Keratinocyte (primary cell): ENCODE measurements around the gene COPS8. TPM values are rescaled to one million over a fixed set of nuclear protein-coding genes. Genes with fewer than 3 reads are reported as not detected.

ENCODE experiments used
- DNase-seq: peaks from one replicate; pipeline ENCODE4 v3.0.0-alpha.2; 2011; ENCODE audit warnings: low read depth, missing footprints, low spot score
- FAIRE-seq: peaks from 2 replicates; lab custom pipeline; 2011; peaks lifted over from hg19 to GRCh38; lab: Jason Lieb, UNC
- H2AFZ ChIP-seq: 2 replicates; pipeline ENCODE4 v1.6.0; 2012; ENCODE audit warnings: low read length, control low read depth, inconsistent platforms; ENCODE audit not compliant: control insufficient read depth
- H3K27ac ChIP-seq: 2 replicates; pipeline ENCODE4 v1.5.1; 2011; ENCODE audit warnings: low read length; ENCODE audit not compliant: control insufficient read depth, insufficient read depth
- H3K27me3 ChIP-seq: 3 replicates; pipeline ENCODE4 v1.6.0; 2011; ENCODE audit warnings: low read length; ENCODE audit not compliant: control insufficient read depth, insufficient read depth; ENCODE audit errors: extremely low read depth
- H3K36me3 ChIP-seq, 2 experiments: 2 replicates in 1 of 2; 3 replicates in 1 of 2; pipeline ENCODE4 v1.5.1; 2011; ENCODE audit warnings: low read length in 2 of 2, mild to moderate bottlenecking in 1 of 2; ENCODE audit not compliant: control insufficient read depth in 2 of 2, insufficient read depth in 2 of 2; ENCODE audit errors: extremely low read depth in 1 of 2
- H3K4me1 ChIP-seq: 3 replicates; pipeline ENCODE4 v1.5.1; 2011; ENCODE audit warnings: low read length; ENCODE audit not compliant: control insufficient read depth, insufficient read depth; ENCODE audit errors: extremely low read depth
- H3K4me2 ChIP-seq: 3 replicates; pipeline ENCODE4 v1.6.0; 2011; ENCODE audit warnings: low read depth, low read length; ENCODE audit not compliant: control insufficient read depth, insufficient read depth; ENCODE audit errors: extremely low read depth
- H3K4me3 ChIP-seq, 3 experiments: fragments of 200-600 bp in 1 of 3; sonication (generic) in 1 of 3; 2 replicates in 2 of 3; 3 replicates in 1 of 3; pipeline ENCODE4 v1.5.1; 2011 to 2016; ENCODE audit warnings: low read length in 3 of 3, mild to moderate bottlenecking in 3 of 3, control low read depth in 2 of 3, inconsistent platforms in 1 of 3, low read depth in 1 of 3, mixed read lengths in 1 of 3, mixed run types in 1 of 3, moderate library complexity in 1 of 3; ENCODE audit not compliant: control insufficient read depth in 2 of 3, insufficient read depth in 2 of 3; ENCODE audit errors: extremely low read depth in 1 of 3
- H3K79me2 ChIP-seq: 2 replicates; pipeline ENCODE4 v1.6.0; 2012; ENCODE audit warnings: low read length; ENCODE audit not compliant: control insufficient read depth, insufficient read depth
- H3K9ac ChIP-seq: 3 replicates; pipeline ENCODE4 v1.6.0; 2011; ENCODE audit warnings: low read length; ENCODE audit not compliant: control insufficient read depth, insufficient read depth; ENCODE audit errors: extremely low read depth
- H3K9me1 ChIP-seq: 3 replicates; pipeline ENCODE4 v1.6.0; 2011; ENCODE audit warnings: low read length; ENCODE audit not compliant: control insufficient read depth, insufficient read depth; ENCODE audit errors: extremely low read depth
- H3K9me3 ChIP-seq: 2 replicates; pipeline ENCODE4 v1.5.1; 2012; ENCODE audit warnings: low read depth, low read length; ENCODE audit not compliant: control insufficient read depth
- H4K20me1 ChIP-seq: 3 replicates; pipeline ENCODE4 v1.6.0; 2011; ENCODE audit warnings: low read length; ENCODE audit not compliant: control insufficient read depth, insufficient read depth; ENCODE audit errors: extremely low read depth
- EZH2 ChIP-seq: IDR thresholded peaks from one replicate; pipeline ENCODE4 v1.6.1; 2012; ENCODE audit warnings: inconsistent platforms, mild to moderate bottlenecking, low read length, moderate library complexity
- dilution Hi-C: fragments of 300-500 bp; cut with MboI; formaldehyde crosslinking; loops from one replicate; pipeline ENCODE4 v1.7.0; 2020; ENCODE audit warnings: low sequenced_read_pairs; ENCODE audit not compliant: extremely low pct_ligation_motif_present
- polyA plus RNA-seq, 5 experiments: library from polyadenylated mRNA; depleted of rRNA in 3 of 5; stranded (reverse) in 3 of 5; stranded (forward) in 1 of 5; unstranded in 1 of 5; fragments of >200 nt; gene quantifications; 1 replicate in 1 of 5; 2 replicates in 3 of 5; 3 replicates in 1 of 5; pipeline versions ENCODE4 v1.2.1 to v1.2.3, GENCODE V29; 2011 to 2012; ENCODE audit warnings: missing spikeins in 2 of 5, low read depth in 1 of 5, low replicate concordance in 1 of 5
- TF ChIP-seq, protein P1 (sequence below), 3 experiments: IDR thresholded peaks in 1 of 3; conservative IDR thresholded peaks in 1 of 3; optimal IDR thresholded peaks in 1 of 3; 2 replicates in 2 of 3; 3 replicates in 1 of 3; pipeline versions ENCODE3 to v1.5.1; 2011; ENCODE audit warnings: low read length in 3 of 3, mild to moderate bottlenecking in 3 of 3, moderate library complexity in 2 of 3, control low read depth in 1 of 3, inconsistent platforms in 1 of 3; ENCODE audit not compliant: insufficient read depth in 2 of 3; ENCODE audit errors: extremely low read depth in 1 of 3

COPS8 gene
- polyA plus RNA-seq, 1 donor (not counting 4 experiments of a cell fraction or from before 2014, with no cell fraction given): 136 TPM

DNA sequence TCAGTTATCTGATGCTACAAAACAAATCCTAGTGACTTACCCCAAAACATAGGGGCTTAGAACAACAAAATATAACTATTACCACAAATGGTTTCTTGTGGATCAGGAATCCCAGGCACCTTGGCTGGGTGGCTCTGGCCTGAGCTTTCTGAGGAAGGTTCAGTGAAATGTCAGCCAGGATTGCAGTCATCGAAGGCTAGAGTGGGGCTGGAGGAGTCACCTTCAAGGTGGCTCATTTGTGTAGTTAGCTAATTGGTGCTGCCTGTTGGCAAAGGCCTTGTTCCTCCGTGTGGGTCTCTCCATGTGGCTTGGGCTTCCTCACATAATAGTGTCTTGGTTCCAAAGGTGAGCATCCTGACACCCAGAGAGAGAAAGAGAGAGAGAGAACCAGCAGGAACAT lies 57.4 kb downstream of the COPS8 start:
- peaks cover 2% of the 10 kb centered on the region for H3K9me3 ChIP-seq
- dilution Hi-C loops: no loop called here
- no peak overlapping the region for H3K9ac ChIP-seq
- no peak overlapping the region for H3K27ac ChIP-seq
- DNase-seq (no peak), FAIRE-seq (no peak)
- no peak overlapping the region for H3K4me2 ChIP-seq
- no peak overlapping the region for H3K4me3 ChIP-seq
- H3K79me2 ChIP-seq: no peaks in the 10 kb centered on the region
- H2AFZ ChIP-seq: no peak overlapping the region
- no peaks in the 10 kb centered on the region for H3K36me3 ChIP-seq
- H3K27me3 ChIP-seq: no peaks in the 10 kb centered on the region
- no peaks in the 10 kb centered on the region for H3K9me1 ChIP-seq
- H4K20me1 ChIP-seq: no peaks in the 10 kb centered on the region
- peaks cover 3% of the 10 kb centered on the region for H3K4me1 ChIP-seq
- no peak for TF ChIP-seq EZH2
- TF ChIP-seq, protein P1, sequence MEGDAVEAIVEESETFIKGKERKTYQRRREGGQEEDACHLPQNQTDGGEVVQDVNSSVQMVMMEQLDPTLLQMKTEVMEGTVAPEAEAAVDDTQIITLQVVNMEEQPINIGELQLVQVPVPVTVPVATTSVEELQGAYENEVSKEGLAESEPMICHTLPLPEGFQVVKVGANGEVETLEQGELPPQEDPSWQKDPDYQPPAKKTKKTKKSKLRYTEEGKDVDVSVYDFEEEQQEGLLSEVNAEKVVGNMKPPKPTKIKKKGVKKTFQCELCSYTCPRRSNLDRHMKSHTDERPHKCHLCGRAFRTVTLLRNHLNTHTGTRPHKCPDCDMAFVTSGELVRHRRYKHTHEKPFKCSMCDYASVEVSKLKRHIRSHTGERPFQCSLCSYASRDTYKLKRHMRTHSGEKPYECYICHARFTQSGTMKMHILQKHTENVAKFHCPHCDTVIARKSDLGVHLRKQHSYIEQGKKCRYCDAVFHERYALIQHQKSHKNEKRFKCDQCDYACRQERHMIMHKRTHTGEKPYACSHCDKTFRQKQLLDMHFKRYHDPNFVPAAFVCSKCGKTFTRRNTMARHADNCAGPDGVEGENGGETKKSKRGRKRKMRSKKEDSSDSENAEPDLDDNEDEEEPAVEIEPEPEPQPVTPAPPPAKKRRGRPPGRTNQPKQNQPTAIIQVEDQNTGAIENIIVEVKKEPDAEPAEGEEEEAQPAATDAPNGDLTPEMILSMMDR (optimal IDR thresholded peaks at IDR 0.05 in 1 of 3, IDR thresholded peaks at IDR 0.05 in 1 of 3, conservative IDR thresholded peaks at IDR 0.05 in 1 of 3; ENCODE audit: extremely low read depth in 1 of 3, insufficient read depth in 2 of 3, low read length in 3 of 3): no peak

DNA sequence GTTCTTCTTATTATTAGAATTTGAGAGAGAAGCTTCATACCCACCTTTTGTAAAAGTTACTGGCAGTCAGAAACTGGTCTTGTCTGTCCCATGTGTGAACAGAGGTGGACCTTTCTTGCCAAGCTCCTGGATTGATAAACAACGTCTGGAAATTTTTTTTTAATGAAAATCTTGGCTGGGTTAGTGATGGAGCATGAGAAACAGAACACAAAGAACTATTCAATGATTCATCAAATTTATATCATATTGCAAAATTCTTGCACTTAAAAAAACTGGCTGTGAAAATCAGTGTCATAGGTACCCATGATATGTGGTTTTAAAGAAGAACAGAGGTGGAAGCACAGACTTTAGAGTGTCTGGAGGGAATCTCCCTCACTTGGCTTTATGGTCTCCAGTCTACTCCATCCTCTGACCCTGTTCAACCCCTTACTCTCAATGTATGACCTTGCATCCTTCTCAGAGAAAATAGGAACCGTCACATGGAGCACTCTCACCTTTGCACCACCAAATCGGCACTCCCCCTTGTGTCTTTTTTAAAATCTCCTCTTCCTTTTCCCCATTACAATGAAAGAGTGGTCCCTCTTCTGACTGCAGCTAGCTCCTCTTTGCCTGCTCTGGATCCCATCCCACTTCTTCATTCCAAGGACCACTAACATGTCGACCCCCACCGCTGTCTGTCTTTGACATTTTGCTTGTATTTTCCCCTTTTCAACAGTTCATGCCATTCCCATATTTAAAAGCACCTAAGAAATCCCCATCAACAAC lies 58.2 kb downstream of the COPS8 start:
- H3K4me2 ChIP-seq: no peak overlapping the region
- no peak for FAIRE-seq

More for the DNA sequence above, 58.2 kb downstream of the COPS8 start:
- Histone ChIP-seq H3K4me1 (peaks cover 3% of the 10 kb centered on the region), H4K20me1 (no peaks in the 10 kb centered on the region), H3K27ac (no peak overlapping the region), H3K9ac (no peak overlapping the region), H3K79me2 (no peaks in the 10 kb centered on the region), H2AFZ (no peak overlapping the region), H3K27me3 (no peaks in the 10 kb centered on the region), H3K9me3 (peaks cover 4% of the 10 kb centered on the region), H3K9me1 (no peaks in the 10 kb centered on the region), H3K4me3 (no peak overlapping the region), H3K36me3 (no peaks in the 10 kb centered on the region)
- no peak for TF ChIP-seq EZH2
- TF ChIP-seq, protein P1 (optimal IDR thresholded peaks at IDR 0.05 in 1 of 3, IDR thresholded peaks at IDR 0.05 in 1 of 3, conservative IDR thresholded peaks at IDR 0.05 in 1 of 3; ENCODE audit: extremely low read depth in 1 of 3, insufficient read depth in 2 of 3, low read length in 3 of 3): no peak
- no peak for DNase-seq
- dilution Hi-C loops: no loop called here
